Renal cortical epithelial cell (primary cell): ENCODE results near the gene PTH2. TPM values are rescaled to one million over a fixed set of nuclear protein-coding genes. Genes with fewer than 3 reads are reported as not detected.

Experiments
- DNase-seq: peaks from one replicate; pipeline ENCODE4 v3.0.0-alpha.2; 2011; ENCODE audit warnings: low read depth
- total RNA-seq: library from RNA; depleted of rRNA; stranded (reverse); fragments of >200 nt; gene quantifications from 2 replicates; pipeline ENCODE4 v1.2.3, GENCODE V29; 2014

Gene PTH2
- total RNA-seq, 1 donor from 2014 or later: not detected

DNA sequence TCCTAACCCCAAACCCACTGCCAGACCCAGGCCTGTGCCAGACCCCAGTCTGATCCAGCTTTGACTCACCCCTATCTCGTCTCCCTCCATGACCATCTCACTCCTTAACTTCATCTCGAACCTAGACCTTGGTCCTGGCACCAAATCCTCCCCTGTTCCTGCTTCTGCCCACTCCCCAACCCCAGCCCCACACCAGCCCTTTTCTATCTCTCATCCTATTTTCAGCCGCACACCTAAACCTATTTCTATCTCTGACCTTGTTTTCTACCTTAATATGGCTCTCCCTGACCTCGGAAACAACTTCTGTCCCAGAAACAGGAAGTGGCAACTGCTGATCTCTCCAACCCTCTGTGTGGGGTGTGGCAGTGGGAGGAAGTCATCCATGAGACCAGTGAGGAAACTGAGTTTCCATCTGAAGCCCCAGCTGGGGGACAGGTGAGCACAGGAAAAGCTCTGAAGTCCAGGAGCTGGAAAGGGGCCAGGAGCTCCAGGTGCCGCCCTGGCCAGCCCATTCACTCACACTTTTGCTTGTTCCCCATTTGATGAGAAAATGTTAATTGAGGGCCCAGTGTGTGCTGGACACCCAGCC, 13.7 kb downstream of the PTH2 start:
- no peak for DNase-seq

DNA sequence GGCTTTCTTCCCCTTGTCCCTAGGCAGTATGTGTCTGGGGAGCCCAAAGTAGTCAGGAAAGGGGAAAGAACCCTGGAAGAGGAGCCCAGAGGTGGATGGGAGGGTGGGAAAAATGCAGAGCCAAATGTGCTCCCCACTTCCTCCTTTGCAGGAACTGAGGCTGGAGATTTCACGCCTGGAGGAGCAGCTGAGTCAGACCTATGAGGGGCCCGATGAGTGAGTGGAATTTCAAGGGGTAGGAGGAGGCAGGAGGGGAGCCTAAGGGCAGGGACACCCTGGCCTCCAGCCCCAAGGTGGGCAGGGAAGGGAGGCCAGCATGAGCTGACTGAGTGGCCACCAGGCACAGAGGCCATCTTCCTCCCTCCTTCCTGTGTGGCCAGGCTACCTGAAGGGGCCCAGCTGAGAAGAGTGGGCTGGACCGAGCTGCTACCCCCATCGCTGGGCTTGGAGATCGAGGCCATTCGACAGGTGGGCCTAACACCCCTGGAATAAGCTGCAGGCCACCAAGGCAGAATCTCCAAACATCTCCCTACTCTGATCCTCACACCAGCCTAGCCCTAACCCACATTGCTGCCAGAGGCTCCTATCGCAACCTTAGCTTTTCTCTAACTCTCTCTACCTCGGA, 14.3 kb downstream of the PTH2 start:
- DNase-seq: peak; percentile 69

DNA sequence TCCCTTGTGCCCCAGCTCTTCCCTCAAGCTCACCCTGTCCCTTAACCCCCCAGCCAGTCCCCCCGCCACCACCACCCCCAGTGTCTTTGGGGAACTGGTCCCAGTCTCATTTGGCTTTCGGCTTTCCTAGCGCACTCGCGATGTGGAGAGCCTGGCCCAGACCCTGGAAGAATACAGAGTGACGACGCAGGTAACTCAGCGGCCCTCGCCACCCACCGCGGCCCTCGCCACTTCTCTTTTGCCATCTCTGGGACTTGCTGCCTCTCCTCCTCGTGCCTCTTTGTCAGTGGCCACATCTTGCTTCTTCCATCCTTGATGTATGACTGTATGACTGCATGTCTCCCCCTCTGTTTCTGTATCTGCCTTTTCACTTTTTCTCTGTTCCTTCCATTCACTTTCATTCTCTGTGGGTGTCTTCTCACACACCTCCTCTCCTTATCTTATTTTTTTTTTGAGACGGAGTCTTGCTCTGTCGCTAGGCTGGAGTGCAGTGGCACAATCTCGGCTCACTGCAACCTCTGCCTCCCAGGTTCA, 15.7 kb downstream of the PTH2 start:
- no peak for DNase-seq

- no peak for DNase-seq
Observed at GRCh38 chr19:49407079-49407478, 16.2 kb downstream of the PTH2 start.

- no peak for DNase-seq
Observed at GRCh38 chr19:49403404-49404187, 19.6 kb downstream of the PTH2 start.

- DNase-seq: peak; percentile 34
Observed at GRCh38 chr19:49400029-49400428, 23.2 kb downstream of the PTH2 start.

- no peak for DNase-seq
Observed at GRCh38 chr19:49398931-49399330, 24.3 kb downstream of the PTH2 start.

GRCh38 chr19:49398001-49398615, 25.1 kb downstream of the PTH2 start:
- no peak for DNase-seq

DNA sequence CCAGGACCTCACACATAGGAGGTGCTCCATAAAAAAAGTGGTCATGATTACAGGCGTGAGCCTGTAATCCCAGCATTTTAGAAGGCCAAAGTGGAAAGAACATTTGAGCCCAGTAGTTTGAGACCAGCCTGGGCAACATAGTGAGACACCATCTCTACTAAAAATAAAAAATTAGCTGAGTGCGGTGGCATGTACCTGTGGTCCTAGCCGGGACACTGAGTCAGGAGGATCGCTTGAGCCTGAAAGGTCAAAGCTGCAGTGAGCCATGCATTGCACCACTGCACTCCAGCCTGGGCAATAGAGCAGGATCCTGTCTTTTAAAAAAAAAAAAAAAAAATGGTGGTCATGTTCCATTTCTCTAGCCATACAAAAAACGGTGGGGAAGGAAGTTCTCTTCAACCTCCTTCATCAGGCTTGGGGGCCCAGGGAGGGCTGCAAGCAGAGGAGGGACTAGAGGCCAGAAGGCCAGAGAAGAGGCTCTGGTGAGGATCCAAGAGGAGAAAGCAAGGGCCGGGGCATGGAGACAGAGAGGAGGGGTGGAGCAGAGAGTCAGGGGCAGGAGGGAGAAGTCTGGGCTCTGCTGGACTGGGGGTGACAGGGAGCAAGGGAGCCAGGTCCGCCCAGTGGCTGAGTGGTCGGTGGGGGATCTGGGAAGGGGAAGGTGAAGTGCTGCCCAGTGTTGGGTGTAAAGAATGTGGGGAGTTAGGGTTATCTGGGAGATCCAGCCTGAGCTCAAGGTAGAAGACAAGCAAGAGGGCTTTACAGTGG, 26.3 kb downstream of the PTH2 start:
- DNase-seq: no peak

- no peak for DNase-seq
Observed at GRCh38 chr19:49395581-49396407, 27.4 kb downstream of the PTH2 start.

DNA sequence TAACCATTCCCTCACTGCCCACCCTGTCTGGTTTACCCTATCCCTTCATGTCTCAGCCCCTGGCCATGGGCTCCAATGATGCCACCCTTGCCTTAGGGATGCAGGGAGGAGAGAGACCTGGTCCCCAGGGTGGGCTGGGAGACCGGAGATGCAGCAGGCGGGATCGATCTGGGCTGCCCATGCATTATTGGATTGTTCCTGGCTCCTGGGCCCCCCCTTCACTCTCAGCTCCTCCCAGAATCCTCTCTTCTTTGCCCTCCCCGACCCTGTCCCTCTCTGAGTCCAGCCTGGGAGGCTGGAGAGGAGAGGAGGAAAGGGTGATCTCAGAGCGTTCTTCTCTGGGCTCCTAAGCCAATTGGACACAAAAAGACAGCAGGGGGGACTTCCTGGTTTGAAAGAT, 29.4 kb downstream of the PTH2 start:
- DNase-seq: no peak

DNA sequence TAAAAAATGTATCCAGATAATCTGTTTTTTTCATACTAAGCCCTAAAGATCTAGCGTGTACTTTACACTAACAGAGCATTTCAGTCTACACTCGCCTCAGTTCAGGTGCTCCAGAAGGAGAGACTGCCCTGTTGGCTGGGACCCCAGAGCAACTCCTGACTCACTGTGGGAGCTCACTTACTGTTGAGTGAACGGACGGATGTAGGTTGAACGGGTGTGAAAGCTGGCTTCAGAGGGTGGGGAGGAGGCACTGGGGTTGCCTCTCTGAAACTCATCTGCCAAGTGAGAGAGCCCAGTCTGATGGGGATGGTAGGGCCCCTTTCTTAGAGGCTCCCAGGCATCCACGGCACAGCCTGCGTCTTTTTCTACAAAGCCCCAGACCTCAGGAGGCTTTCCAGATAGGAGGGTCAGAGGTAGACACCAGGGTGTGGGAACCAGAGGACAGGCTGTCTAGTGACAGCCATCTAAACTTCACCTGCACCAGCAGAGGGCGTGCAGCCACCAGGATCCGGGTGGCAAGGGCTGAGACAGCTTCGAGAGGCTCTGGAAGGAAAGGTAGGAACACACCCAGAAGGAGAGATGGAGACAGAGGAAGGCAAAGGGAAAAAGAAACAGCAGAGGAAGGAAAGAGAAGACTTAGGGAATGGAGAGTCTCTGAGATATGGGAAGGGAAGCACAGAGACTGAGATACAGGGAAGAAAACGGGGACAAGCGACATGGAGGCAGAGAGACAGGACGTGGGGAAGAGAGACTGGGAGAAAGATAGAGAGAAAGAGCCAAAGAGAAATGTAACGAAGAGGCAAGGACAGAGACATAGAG, 31.5 kb downstream of the PTH2 start:
- DNase-seq: peak; percentile 61

GRCh38 chr19:49390929-49391359, 32.3 kb downstream of the PTH2 start:
- no peak for DNase-seq

DNA sequence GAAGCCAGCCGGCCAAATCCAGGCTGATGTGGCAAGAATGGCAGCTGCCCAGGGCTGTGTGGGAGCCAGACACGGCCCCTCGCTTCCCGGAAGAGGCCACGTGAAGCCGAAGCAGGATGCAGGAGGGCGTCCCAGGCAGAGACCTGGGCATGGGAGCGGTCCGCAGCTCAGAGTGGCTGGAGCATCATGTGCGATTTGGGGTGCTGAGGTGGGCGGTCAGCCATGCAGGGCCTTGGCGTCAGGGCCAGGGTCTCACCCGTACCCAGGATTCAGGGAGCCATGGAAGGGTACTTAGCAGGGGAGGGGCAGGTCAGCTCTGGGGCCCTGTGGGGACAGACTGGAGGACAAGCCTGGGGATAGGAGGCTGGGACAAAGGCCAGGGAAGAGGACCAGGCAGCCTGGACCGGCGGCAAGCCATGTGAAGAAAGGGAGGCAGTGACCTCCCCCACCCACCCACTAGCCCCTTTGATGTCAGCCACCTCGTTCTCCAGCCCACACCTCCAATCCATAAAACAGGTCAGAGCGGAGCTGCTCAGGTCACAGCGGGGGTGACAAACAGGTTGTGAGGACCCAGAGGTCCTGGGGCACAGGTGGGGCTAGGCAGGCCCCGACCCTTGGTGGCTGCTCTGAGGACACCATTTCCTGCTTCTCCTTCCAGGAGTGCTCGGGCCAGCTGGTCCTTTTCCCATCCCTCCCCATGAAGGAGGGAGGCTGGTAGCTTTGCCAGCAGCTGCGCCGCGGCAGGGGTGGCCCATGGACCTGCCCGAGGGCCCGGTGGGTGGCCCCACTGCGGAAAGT, 32.9 kb downstream of the PTH2 start:
- DNase-seq: no peak

DNA sequence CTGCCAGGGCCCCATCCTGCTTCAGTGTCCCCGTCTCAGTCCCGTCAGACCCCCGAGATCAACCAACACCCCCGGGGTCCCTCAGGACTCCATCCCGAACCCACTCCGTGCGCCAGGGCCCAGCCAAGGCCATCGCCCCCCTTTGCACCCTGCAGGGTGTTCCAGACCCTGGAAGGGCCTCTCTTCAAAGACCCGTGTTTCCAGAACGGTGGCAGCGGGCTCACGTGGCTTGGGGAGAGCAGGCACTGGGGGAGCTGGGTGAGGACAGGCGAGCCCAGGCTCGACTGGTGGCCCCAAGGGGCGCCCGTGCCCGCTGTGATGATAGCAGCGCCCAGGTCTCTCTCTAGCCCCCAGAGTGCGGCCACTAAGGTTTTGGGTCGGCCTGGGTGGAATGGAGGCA, 33.8 kb downstream of the PTH2 start:
- DNase-seq: no peak

DNA sequence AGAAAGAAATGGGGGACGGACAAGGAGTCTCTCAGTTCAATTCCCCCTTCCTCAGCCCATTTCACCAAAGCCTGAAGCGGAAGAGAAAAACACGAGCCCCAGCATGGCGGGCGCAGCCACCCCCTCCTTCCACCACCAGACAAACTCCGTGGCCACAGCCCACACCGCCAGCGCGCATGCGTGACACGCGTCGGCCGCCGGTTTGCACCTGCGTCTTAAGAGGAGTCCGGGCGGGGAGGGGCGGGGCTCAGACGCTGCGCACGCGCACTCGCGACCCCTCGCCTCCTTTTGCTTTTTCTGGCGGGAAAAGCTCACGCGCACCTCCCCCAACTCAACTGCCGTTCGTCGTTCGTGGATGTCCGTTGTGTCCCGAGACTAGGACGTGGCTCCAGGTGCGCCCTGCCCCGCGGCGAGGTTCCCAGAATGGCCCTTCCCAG, 35.3 kb downstream of the PTH2 start, which contains the start of gene KASH5:
KASH5 (plus strand) TSS at position 314 of the 437 bp plus-strand sequence. CDS start 2,635 bp downstream, outside the sequence.
- peak; percentile 54 for DNase-seq

- no peak for DNase-seq
Observed at GRCh38 chr19:49383599-49383998, 39.6 kb downstream of the PTH2 start.

GRCh38 chr19:49382639-49383038, 40.6 kb downstream of the PTH2 start:
- DNase-seq: no peak

DNA sequence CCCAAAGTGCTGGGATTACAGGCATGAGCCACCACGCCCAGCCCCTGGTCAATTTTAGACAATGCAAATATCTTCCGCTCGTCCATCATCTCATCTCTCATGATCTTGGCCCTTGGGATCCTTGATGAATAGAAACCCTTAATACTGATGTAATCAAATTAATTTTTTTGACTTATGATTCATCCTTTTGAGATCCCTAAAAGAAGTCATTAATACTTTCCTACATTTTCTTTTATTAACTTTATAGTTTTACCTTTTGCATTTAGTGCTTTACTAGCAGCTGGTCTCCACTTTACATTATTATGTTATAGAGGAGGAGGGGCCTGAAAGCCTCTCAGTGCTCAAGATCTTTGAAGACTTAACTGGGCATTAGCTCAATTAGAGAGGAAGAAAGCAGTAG, 42.9 kb downstream of the PTH2 start:
- no peak for DNase-seq
